ENCODE data around the gene SAT1.

Gene SAT1

GRCh38 chrX:23811656-23812055, 28.7 kb downstream of the SAT1 start:
- DNase-seq = no peak

- no peak for DNase-seq
These were observed 30.8 kb downstream of the SAT1 start for GRCh38 chrX:23813808-23814207.

DNA sequence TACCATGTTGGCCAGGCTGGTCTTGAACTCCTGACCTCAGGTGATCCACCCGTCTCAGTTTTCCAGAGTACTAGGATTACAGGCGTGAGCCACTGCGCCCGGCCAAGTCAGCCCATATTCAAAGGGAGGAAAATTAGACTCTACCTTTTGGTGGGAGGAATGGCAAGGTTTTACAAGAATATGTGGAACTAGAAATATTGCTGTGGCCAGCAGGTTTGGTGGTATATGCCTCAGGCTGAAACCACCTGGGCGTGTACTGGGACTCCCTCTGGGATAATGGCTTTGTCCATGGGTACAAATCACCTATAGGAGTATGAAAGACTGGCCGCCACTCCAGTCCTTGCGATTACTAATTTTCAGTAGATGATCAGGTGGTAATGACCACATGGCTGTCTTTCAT, 32.4 kb downstream of the SAT1 start:
- DNase-seq = peak; percentile 55

- DNase-seq = peak; percentile 26
These were observed 33.2 kb downstream of the SAT1 start for GRCh38 chrX:23816179-23816578.

- DNase-seq = peak; percentile 35
These were observed 35.0 kb downstream of the SAT1 start for GRCh38 chrX:23817979-23818336.

- DNase-seq = no peak
These were observed 36.6 kb downstream of the SAT1 start for GRCh38 chrX:23819385-23820234.

GRCh38 chrX:23820235-23820782, 37.3 kb downstream of the SAT1 start:
- no peak for DNase-seq

DNA sequence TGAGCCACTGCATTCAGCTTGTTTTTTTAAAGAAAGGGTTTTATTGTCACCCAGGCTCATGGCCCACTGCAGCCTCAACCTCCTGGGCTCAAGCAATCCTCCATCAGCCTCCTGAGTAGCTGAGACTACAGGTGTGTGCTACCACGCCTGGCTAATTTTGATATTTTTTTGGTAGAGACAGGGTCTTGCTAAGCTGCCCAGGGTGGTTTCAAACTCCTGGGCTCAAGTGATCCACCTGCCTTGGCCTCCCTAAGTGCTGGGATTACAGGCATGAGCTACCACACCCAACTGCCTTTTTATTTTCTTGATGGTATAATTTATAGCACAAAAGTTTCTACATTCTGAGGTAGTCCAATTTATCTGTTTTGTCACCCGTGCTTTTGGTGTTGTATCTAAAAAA, 38.9 kb downstream of the SAT1 start:
- DNase-seq = peak; percentile 6

GRCh38 chrX:23822397-23822796, 39.4 kb downstream of the SAT1 start:
- DNase-seq = peak; percentile 85

DNA sequence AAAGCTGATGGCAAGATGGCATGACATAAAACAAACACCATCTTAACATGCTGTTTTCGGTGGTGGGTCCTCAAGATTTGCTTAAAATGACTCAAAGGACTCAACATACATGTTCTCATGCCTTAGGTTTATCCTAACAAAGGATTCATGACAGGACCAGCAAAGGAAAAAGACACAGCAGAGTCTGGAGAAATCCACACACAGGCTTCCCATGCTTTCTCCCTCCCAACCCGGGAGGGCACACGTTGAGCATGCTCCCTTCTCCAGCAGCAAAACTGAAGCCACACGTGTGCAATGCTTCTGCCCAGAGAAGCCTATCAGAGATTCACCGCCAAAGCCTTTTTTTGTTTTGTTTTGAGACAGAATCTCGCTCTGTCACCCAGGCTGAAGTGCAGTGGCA, 39.9 kb downstream of the SAT1 start:
- DNase-seq = peak; percentile 32

DNA sequence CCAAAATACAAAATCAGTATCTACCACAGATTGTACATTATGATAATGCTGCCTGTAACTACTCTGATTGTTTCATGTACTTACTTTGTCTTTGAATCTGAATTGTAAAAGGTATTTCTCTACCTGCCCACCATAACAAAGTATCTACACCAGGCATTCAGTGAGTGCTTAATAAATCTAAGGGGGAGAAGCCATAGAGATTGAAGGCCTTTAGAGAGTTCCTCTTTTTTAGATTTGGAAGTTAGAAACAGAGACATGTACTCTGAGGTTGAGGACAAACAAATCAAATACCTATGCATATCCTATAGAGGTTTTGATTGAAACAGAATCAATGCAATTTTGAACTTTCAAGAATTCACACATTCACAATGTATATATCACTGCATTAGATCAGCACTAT, 42.7 kb downstream of the SAT1 start:
- no peak for DNase-seq

DNA sequence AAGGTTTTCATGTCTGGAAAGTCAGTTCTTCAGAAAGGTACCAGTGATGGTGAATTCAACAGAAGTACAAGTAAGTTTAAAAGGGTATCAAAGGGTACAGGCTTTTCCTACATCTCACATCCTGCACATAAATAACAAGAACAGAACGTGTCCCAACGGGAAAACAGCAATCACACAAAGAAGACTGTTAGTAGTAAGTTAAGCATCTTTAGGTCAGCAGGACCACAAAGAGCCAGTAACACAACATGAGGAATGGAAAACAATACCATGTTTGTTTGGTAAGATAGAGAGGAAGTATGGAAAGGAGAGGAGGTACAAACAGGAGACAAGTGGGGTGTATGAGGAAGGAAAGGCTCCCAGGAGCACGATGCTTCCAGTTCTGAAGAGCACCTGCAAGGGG, 43.2 kb downstream of the SAT1 start:
- no peak for DNase-seq

- no peak for DNase-seq
These were observed 43.7 kb downstream of the SAT1 start for GRCh38 chrX:23826653-23827052.

GRCh38 chrX:23828881-23829280, 45.9 kb downstream of the SAT1 start:
- DNase-seq = no peak

DNA sequence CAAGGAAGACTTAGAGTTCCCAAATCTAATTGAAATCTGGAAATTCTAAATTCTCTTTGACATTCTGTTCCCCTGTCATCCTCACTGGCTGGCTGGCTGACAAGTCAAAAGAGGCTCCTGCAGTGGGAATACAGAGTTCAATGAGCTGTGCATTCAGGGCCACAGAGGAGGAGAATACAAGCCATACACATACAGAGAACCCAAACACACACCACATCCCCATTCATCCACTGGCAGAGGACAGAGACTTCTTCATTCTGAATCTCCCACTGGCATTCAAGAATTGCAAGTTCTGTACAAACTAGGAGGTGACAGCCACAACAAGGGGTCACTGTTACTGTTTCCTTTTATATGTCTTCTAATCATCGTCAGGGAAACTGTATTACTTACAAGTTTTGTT, 49.7 kb downstream of the SAT1 start:
- no peak for DNase-seq

Data from NCI-H69 (cell line).